SK-N-SH (cell line): ENCODE results near the gene EXOC4. TPM values are rescaled to one million over a fixed set of nuclear protein-coding genes. Genes with fewer than 3 reads are reported as not detected.

Experiments used
- CTCF ChIA-PET: fragments of 300-600, 350-600 bp; formaldehyde crosslinking; extraction: SDS; loops from one replicate; lab custom pipeline; 2021; lab: Yijun Ruan, JAX
- POLR2A ChIA-PET: fragments of 350-600 bp; sonication (Branson Sonifier 250); formaldehyde crosslinking; extraction: SDS; loops from one replicate; lab custom pipeline; 2020; ENCODE audit warnings: antibody characterized with exemption, inconsistent platforms; lab: Yijun Ruan, JAX
- DNase-seq: peaks from one replicate; pipeline ENCODE4 v3.0.0; 2012
- H2AFZ ChIP-seq: fragments of 200-600 bp; sonication (generic); 2 replicates; pipeline ENCODE4 v1.8.1; 2016; ENCODE audit warnings: antibody characterized with exemption, mild to moderate bottlenecking, low read depth
- H3F3A ChIP-seq: fragments of 200-600 bp; sonication (generic); replicated peaks from 2 replicates; pipeline ENCODE3; 2016; ENCODE audit warnings: antibody characterized with exemption, mild to moderate bottlenecking; ENCODE audit not compliant: insufficient read depth
- H3K27ac ChIP-seq, 2 experiments: fragments of 200-500 bp in 1 of 2; fragments of 200-600 bp in 1 of 2; sonication (Bioruptor generic) in 1 of 2; sonication (generic), shearing (Covaris generic) in 1 of 2; 2 replicates each; pipeline versions ENCODE4 v1.5.1 to v1.6.1; 2014 to 2016; ENCODE audit warnings: low read depth in 2 of 2, inconsistent platforms in 1 of 2, low read length in 1 of 2, mild to moderate bottlenecking in 1 of 2, mixed read lengths in 1 of 2
- H3K27me3 ChIP-seq: fragments of 200-600 bp; sonication (generic), shearing (Covaris generic); 2 replicates; pipeline ENCODE4 v1.6.1; 2016; ENCODE audit warnings: mixed run types; ENCODE audit not compliant: insufficient read depth
- H3K36me3 ChIP-seq, 2 experiments: fragments of 200-500 bp in 1 of 2; fragments of 200-600 bp in 1 of 2; sonication (Bioruptor generic) in 1 of 2; sonication (generic) in 1 of 2; replicated peaks in 1 of 2; 2 replicates each; pipeline versions ENCODE3 to v1.5.1; 2014 to 2016; ENCODE audit warnings: low read length in 1 of 2, mild to moderate bottlenecking in 1 of 2; ENCODE audit not compliant: insufficient read depth in 2 of 2, control insufficient read depth in 1 of 2
- H3K4me1 ChIP-seq, 2 experiments: fragments of 200-500 bp in 1 of 2; fragments of 200-600 bp in 1 of 2; sonication (Bioruptor generic) in 1 of 2; sonication (generic), shearing (Covaris generic) in 1 of 2; 2 replicates each; pipeline versions ENCODE4 v1.5.1 to v1.6.1; 2014 to 2016; ENCODE audit warnings: low read depth in 1 of 2, low read length in 1 of 2, mixed run types in 1 of 2; ENCODE audit not compliant: insufficient read depth in 2 of 2, control insufficient read depth in 1 of 2
- H3K4me2 ChIP-seq: fragments of 200-600 bp; sonication (generic), shearing (Covaris generic); 2 replicates; pipeline ENCODE4 v1.6.1; 2017; ENCODE audit warnings: mixed run types
- H3K4me3 ChIP-seq, 2 experiments: fragments of 200-500 bp in 1 of 2; fragments of 200-600 bp in 1 of 2; sonication (Bioruptor generic) in 1 of 2; sonication (generic), shearing (Covaris generic) in 1 of 2; 2 replicates each; pipeline versions ENCODE4 v1.5.1 to v1.8.1; 2014 to 2016; ENCODE audit warnings: low read depth in 2 of 2, inconsistent platforms in 1 of 2, low read length in 1 of 2, mild to moderate bottlenecking in 1 of 2, mixed read lengths in 1 of 2, moderate library complexity in 1 of 2
- H3K79me2 ChIP-seq: fragments of 200-600 bp; sonication (generic); 2 replicates; pipeline ENCODE4 v1.8.1; 2017; ENCODE audit warnings: mild to moderate bottlenecking; ENCODE audit not compliant: insufficient read depth
- H3K9ac ChIP-seq: fragments of 200-600 bp; sonication (generic); 2 replicates; pipeline ENCODE4 v1.6.1; 2017; ENCODE audit warnings: mixed run types
- H3K9me2 ChIP-seq: fragments of 200-600 bp; sonication (generic); 2 replicates; pipeline ENCODE4 v1.6.1; 2017; ENCODE audit warnings: mixed run types
- H3K9me3 ChIP-seq: fragments of 200-600 bp; sonication (generic); 2 replicates; pipeline ENCODE4 v1.6.1; 2017; ENCODE audit warnings: mixed run types, mild to moderate bottlenecking, moderate library complexity
- H4K20me1 ChIP-seq: fragments of 200-600 bp; sonication (generic); 2 replicates; pipeline ENCODE4 v1.6.1; 2017; ENCODE audit warnings: mild to moderate bottlenecking, mixed run types; ENCODE audit not compliant: insufficient read depth
- CHD2 ChIP-seq: fragments of 150-350 bp; IDR thresholded peaks from 2 replicates; pipeline ENCODE4 v1.6.1; 2018; ENCODE audit warnings: low read length; ENCODE audit not compliant: partially characterized antibody
- CTCF ChIP-seq: fragments of 200-600 bp; sonication (generic); IDR thresholded peaks from 2 replicates; pipeline ENCODE4 v1.6.1; 2017; ENCODE audit warnings: antibody characterized with exemption, mild to moderate bottlenecking, moderate library complexity
- EP300 ChIP-seq, 2 experiments: IDR thresholded peaks; 2 replicates each; pipeline versions ENCODE4 v1.4.0 to v1.6.1; 2012; ENCODE audit warnings: borderline replicate concordance in 1 of 2, low read depth in 1 of 2, low read length in 1 of 2
- EZH2phosphoT487 ChIP-seq: fragments of 200-600 bp; sonication (generic); IDR thresholded peaks from 2 replicates; pipeline ENCODE4 v1.6.1; 2017; ENCODE audit warnings: low read depth, mixed run types, mild to moderate bottlenecking, antibody characterized with exemption, moderate library complexity, borderline replicate concordance
- FOSL2 ChIP-seq: IDR thresholded peaks from 2 replicates; pipeline ENCODE4 v1.4.0; 2012; ENCODE audit warnings: low read depth, mild to moderate bottlenecking, moderate library complexity, borderline replicate concordance
- FOXJ3 ChIP-seq: sonication (generic); formaldehyde crosslinking; IDR thresholded peaks from 2 replicates; pipeline ENCODE4 v1.5.1; 2020; ENCODE audit warnings: mild to moderate bottlenecking, missing genetic modification reagents
- FOXM1 ChIP-seq: IDR thresholded peaks from 2 replicates; pipeline ENCODE4 v1.4.0; 2012; ENCODE audit warnings: low read depth, mild to moderate bottlenecking
- GATA2 ChIP-seq: sonication (generic); formaldehyde crosslinking; IDR thresholded peaks from 2 replicates; pipeline ENCODE4 v1.5.0; 2020; ENCODE audit warnings: mild to moderate bottlenecking, missing genetic modification reagents
- IRF3 ChIP-seq: fragments of 150-350 bp; IDR thresholded peaks from 2 replicates; pipeline ENCODE4 v1.6.1; 2016; ENCODE audit warnings: mild to moderate bottlenecking, low read depth, low read length
- JUND ChIP-seq: IDR thresholded peaks from 2 replicates; pipeline ENCODE4 v1.4.0; 2012
- MXI1 ChIP-seq: IDR thresholded peaks from 2 replicates; pipeline ENCODE4 v1.6.1; 2012; ENCODE audit warnings: mild to moderate bottlenecking, low read depth, low read length, improper control_type of control experiment
- NFIC ChIP-seq: IDR thresholded peaks from 2 replicates; pipeline ENCODE4 v1.4.0; 2012; ENCODE audit warnings: borderline replicate concordance
- NRF1 ChIP-seq: IDR thresholded peaks from 2 replicates; pipeline ENCODE4 v1.6.1; 2012; ENCODE audit warnings: low read depth, mild to moderate bottlenecking, low read length
- PBX3 ChIP-seq: IDR thresholded peaks from 2 replicates; pipeline ENCODE4; 2012
- RAD21 ChIP-seq: IDR thresholded peaks from 2 replicates; pipeline ENCODE4 v1.6.1; 2012; ENCODE audit warnings: mild to moderate bottlenecking, low read length
- RCOR1 ChIP-seq: fragments of 150-350 bp; IDR thresholded peaks from 2 replicates; pipeline ENCODE4 v1.6.1; 2017; ENCODE audit warnings: antibody characterized with exemption, low read length
- REST ChIP-seq: IDR thresholded peaks from 2 replicates; pipeline ENCODE4 v1.6.1; 2012; ENCODE audit warnings: mild to moderate bottlenecking, low read depth, low read length, moderate library complexity
- RFX5 ChIP-seq: IDR thresholded peaks from 2 replicates; pipeline ENCODE4 v1.6.1; 2012; ENCODE audit warnings: mild to moderate bottlenecking, improper control_type of control experiment, low read length
- SIN3A ChIP-seq: IDR thresholded peaks from 2 replicates; pipeline ENCODE4 v1.6.1; 2012; ENCODE audit warnings: low read depth, mild to moderate bottlenecking, low read length, moderate library complexity, borderline replicate concordance
- SMC3 ChIP-seq: IDR thresholded peaks from 2 replicates; pipeline ENCODE4 v1.6.1; 2012; ENCODE audit warnings: low read depth, low read length, improper control_type of control experiment
- TAF1 ChIP-seq: IDR thresholded peaks from 2 replicates; pipeline ENCODE4 v1.6.1; 2012; ENCODE audit warnings: low read depth, mild to moderate bottlenecking, low read length, moderate library complexity, borderline replicate concordance
- TCF12 ChIP-seq: IDR thresholded peaks from 2 replicates; pipeline ENCODE4 v1.4.0; 2012
- TEAD4 ChIP-seq: IDR thresholded peaks from 2 replicates; pipeline ENCODE4 v1.4.0; 2012; ENCODE audit warnings: mild to moderate bottlenecking, borderline replicate concordance; ENCODE audit not compliant: insufficient read depth
- USF1 ChIP-seq: IDR thresholded peaks from 2 replicates; pipeline ENCODE4 v1.4.0; 2012; ENCODE audit warnings: low read depth, borderline replicate concordance
- YY1 ChIP-seq: IDR thresholded peaks from 2 replicates; pipeline ENCODE4 v1.4.0; 2012; ENCODE audit warnings: low read depth, mild to moderate bottlenecking
- WGBS: methylation state at CpG from one replicate; pipeline ENCODE4 v1.1.6; 2017; ENCODE audit warnings: low lambda C conversion rate; 5-methylcytosine and 5-hydroxymethylcytosine counted together
- polyA plus RNA-seq, 3 experiments: library from polyadenylated mRNA; depleted of rRNA; stranded (reverse); fragments of >200 nt; gene quantifications; 2 replicates each; pipeline ENCODE4 v1.2.3, GENCODE V29; 2012

The EXOC4 gene
- polyA plus RNA-seq, 1 of the 3 experiments (the other 2 are of a cell fraction): 37.3 TPM

GRCh38 chr7:133556048-133556447 lies 303.2 kb downstream of the EXOC4 start:
- Histone ChIP-seq H3K4me2 (no peak overlapping the region), H3K9me3 (no peaks in the 10 kb centered on the region), H3K4me3 (no peak overlapping the region), H2AFZ (no peak overlapping the region), H3K36me3 (peaks cover 0 to 9% of the 10 kb centered on the region in 2 experiments), H3K9me2 (no peaks in the 10 kb centered on the region), H4K20me1 (no peaks in the 10 kb centered on the region), H3K4me1 (peaks cover 0 to 42% of the 10 kb centered on the region in 2 experiments; a peak in 2 of 4 replicates), H3K79me2 (no peaks in the 10 kb centered on the region), H3K9ac (no peak overlapping the region), H3F3A (no peaks in the 10 kb centered on the region), H3K27me3 (no peaks in the 10 kb centered on the region), H3K27ac (peak overlapping the region in 1 of 2 experiments; percentile 100; a peak in 2 of 4 replicates)
- CTCF ChIA-PET: interaction anchor here (0.8 to 3.6 kb wide), 11 partner anchors 12 to 462 kb away, joined by 3 to 18 read pairs (median 3); no protein-coding TSS in a partner anchor
- WGBS: 12% methylated on average over 2 of the region's 2 CpGs
- peak; percentile 43 for DNase-seq
- POLR2A ChIA-PET: interaction anchor here (1.0 to 1.3 kb wide), 6 partner anchors 13 to 193 kb away, joined by 3 to 6 read pairs (median 4); no protein-coding TSS in a partner anchor
- TF ChIP-seq TCF12 (peak; percentile 41), PBX3 (0 out of 2 replicates have a peak, but pooled peaks have one; percentile 21), CTCF (no peak), YY1 (no peak), FOXJ3 (CRISPR knock-in tag) (peak; percentile 72), NFIC (no peak), RAD21 (peak; percentile 51), RCOR1 (peak; percentile 97), JUND (no peak), REST (no peak), TAF1 (no peak), EP300 (IDR thresholded peaks at IDR 0.05; ENCODE audit: borderline replicate concordance in 1 of 2, low read depth in 1 of 2, low read length in 1 of 2) (peak in 1 of 2 experiments; percentile 99; a peak in 2 of 4 replicates), USF1 (no peak), EZH2phosphoT487 (no peak), MXI1 (peak; percentile 17; the same call in 1 of the 2 replicates), GATA2 (peak; percentile 92), RFX5 (peak; percentile 51; the same call in 1 of the 2 replicates), CHD2 (peak; percentile 83), TEAD4 (0 out of 2 replicates have a peak, but pooled peaks have one; percentile 22), FOXM1 (no peak), SMC3 (peak; percentile 25; the same call in 1 of the 2 replicates), NRF1 (no peak), SIN3A (no peak), FOSL2 (no peak), IRF3 (no peak; the same call in 1 of the 2 replicates)
